ENCODE results near the gene KIAA1671.

KIAA1671 gene

GRCh38 chr22:25072406-25072805, 119.9 kb downstream of the KIAA1671 start:
- no peak for TF ChIP-seq CTCF (IDR thresholded peaks at IDR 0.05; ENCODE audit: insufficient read depth, missing control alignments)
- no peak for FAIRE-seq

GRCh38 chr22:25076336-25076735, 123.8 kb downstream of the KIAA1671 start:
- no peak for TF ChIP-seq CTCF (IDR thresholded peaks at IDR 0.05; ENCODE audit: insufficient read depth, missing control alignments)
- DNase-seq (ENCODE audit: insufficient read length, low spot score) (no peak), FAIRE-seq (no peak)

More at GRCh38 chr22:25072406-25072805, 119.9 kb downstream of the KIAA1671 start:
- DNase-seq (ENCODE audit: insufficient read length, low spot score), result no peak

GRCh38 chr22:25077056-25077455, 124.5 kb downstream of the KIAA1671 start:
- no peak for TF ChIP-seq CTCF (IDR thresholded peaks at IDR 0.05; ENCODE audit: insufficient read depth, missing control alignments)
- DNase-seq (ENCODE audit: insufficient read length, low spot score), result no peak
- no peak for FAIRE-seq

DNA sequence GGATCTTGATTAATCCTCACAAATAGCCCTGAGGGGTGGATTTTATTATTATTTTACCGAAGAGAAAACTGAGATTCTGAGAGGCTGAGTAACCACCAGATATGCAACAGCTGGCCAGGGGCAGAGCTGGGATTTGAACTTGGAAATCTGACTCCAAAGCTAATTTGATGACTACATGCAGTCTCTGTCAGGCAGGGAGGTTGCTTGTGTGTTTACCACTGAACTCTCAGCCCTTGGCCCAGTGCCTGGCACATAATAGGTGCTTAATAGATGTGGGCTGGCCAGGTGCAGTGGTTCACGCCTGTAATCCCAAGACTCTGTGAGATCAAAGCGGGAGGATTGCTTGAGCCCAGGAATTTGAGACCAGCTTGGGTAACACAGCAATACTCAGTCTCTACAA, 125.4 kb downstream of the KIAA1671 start:
- DNase-seq (ENCODE audit: insufficient read length, low spot score) (no peak), FAIRE-seq (no peak)
- no peak for TF ChIP-seq CTCF (IDR thresholded peaks at IDR 0.05; ENCODE audit: insufficient read depth, missing control alignments)

GRCh38 chr22:25078591-25078990, 126.1 kb downstream of the KIAA1671 start:
- DNase-seq (ENCODE audit: insufficient read length, low spot score), result no peak
- FAIRE-seq, result no peak
- TF ChIP-seq CTCF (IDR thresholded peaks at IDR 0.05; ENCODE audit: insufficient read depth, missing control alignments), result no peak

- FAIRE-seq (no peak), DNase-seq (ENCODE audit: insufficient read length, low spot score) (no peak)
- TF ChIP-seq CTCF (IDR thresholded peaks at IDR 0.05; ENCODE audit: insufficient read depth, missing control alignments), result no peak
Measured at GRCh38 chr22:25080855-25081254, 128.3 kb downstream of the KIAA1671 start.

GRCh38 chr22:25081409-25081824, 128.9 kb downstream of the KIAA1671 start:
- DNase-seq (ENCODE audit: insufficient read length, low spot score), result no peak
- FAIRE-seq, result no peak
- TF ChIP-seq CTCF (IDR thresholded peaks at IDR 0.05; ENCODE audit: insufficient read depth, missing control alignments), result peak; percentile 39
